Vagina (tissue), 2 donors: ENCODE data around the gene CACNA1S. TPM values are rescaled to one million over a fixed set of nuclear protein-coding genes. Genes with fewer than 3 reads are reported as not detected.

ENCODE experiments used
- DNase-seq, 2 donors: peaks; one replicate each; pipeline ENCODE4 v3.0.0-alpha.2; 2017; ENCODE audit errors: extremely low spot score in 2 of 2
- H3K27ac ChIP-seq: fragments of 200-600 bp; sonication (generic); one replicate; pipeline ENCODE4 v1.5.1; 2019
- H3K27me3 ChIP-seq: fragments of 200-600 bp; sonication (generic); one replicate; pipeline ENCODE4 v1.5.1; 2019
- H3K36me3 ChIP-seq, 2 donors: fragments of 200-600 bp; sonication (generic); one replicate each; pipeline ENCODE4 v1.5.1; 2017 to 2019
- H3K4me1 ChIP-seq: fragments of 200-600 bp; sonication (generic); one replicate; pipeline ENCODE4 v1.5.1; 2019
- H3K4me3 ChIP-seq, 2 donors: fragments of 200-600 bp; sonication (generic); 1 replicate in 1 of 2; 2 replicates in 1 of 2; pipeline ENCODE4 v1.5.1; 2016 to 2019
- H3K9me3 ChIP-seq: fragments of 200-600 bp; sonication (generic); one replicate; pipeline ENCODE4 v1.5.1; 2019
- POLR2A ChIP-seq, 2 donors: fragments of 450-650 bp; IDR thresholded peaks; one replicate each; pipeline ENCODE4 v1.6.1; 2017; ENCODE audit warnings: antibody characterized with exemption in 2 of 2, mild to moderate bottlenecking in 2 of 2, moderate library complexity in 2 of 2
- POLR2AphosphoS5 ChIP-seq, 2 donors: sonication (generic); formaldehyde crosslinking; IDR thresholded peaks; one replicate each; pipeline ENCODE4 v1.9.0; 2017; ENCODE audit warnings: antibody characterized with exemption in 2 of 2, mild to moderate bottlenecking in 2 of 2, low read depth in 1 of 2; ENCODE audit not compliant: insufficient read depth in 1 of 2
- intact Hi-C: fragments of 100-400 bp; cut with DNase I; formaldehyde crosslinking; loops from one replicate; pipeline ENCODE4 v1.15.1; 2023
- total RNA-seq: library from RNA; depleted of rRNA; stranded (reverse); fragments of >200 nt; gene quantifications from one replicate; pipeline ENCODE4 v1.2.3, GENCODE V29; 2016
- TF ChIP-seq, protein P1 (sequence below), 3 experiments: fragments of 450-650 bp in 2 of 3; fragments of 200-600 bp in 1 of 3; sonication (generic) in 1 of 3; IDR thresholded peaks; one replicate each; pipeline ENCODE4 v1.5.1; 2017 to 2019; ENCODE audit warnings: antibody characterized with exemption in 3 of 3, mild to moderate bottlenecking in 2 of 3, moderate library complexity in 2 of 3

CACNA1S gene
- total RNA-seq, 1 donor from 2014 or later = not detected

DNA sequence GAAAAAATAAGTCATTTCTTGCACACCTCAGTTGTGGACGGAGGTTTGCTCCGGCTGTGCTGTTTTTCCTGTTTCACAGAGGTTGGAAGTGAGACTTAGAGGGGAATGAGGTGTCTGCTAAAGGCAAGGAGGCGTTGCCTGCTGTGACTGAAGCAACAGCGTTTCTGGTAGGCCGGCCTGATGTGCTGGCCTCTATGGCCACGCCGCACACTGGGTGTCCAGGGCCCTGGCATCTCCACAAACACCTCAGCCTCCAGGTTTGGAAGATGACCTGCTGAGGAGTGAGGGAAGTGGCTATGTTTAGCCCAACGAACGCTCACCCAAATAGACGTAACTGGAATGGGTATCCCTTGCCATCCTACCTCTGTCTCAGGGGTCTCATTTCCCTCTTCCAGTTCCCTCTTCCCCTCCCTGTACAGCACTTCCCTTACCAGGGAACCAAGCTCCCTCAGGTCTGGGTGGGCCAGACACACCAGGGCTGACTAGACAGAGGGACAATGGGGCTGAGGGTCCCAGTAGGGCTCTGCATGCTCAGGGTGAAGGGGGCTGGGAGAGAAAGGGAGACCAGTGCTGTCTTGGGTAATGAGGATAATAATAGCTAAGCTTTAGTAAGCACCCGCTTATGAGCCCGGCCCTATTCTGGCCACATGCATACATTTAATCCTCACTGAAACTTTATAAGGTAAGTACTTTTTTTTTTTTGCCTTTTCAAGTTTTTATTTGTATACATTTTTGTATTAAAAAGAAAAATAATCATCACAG is 11.9 kb downstream of the CACNA1S start:
- DNase-seq = no peak
- no peak for TF ChIP-seq POLR2AphosphoS5 (IDR thresholded peaks at IDR 0.05; ENCODE audit: insufficient read depth in 1 of 2, low read depth in 1 of 2)
- H3K27ac ChIP-seq = no peak overlapping the region
- no peak overlapping the region for H3K4me3 ChIP-seq
- intact Hi-C loops = no loop called here
- H3K27me3 ChIP-seq = no peaks in the 10 kb centered on the region
- H3K36me3 ChIP-seq = no peaks in the 10 kb centered on the region
- no peaks in the 10 kb centered on the region for H3K9me3 ChIP-seq
- H3K4me1 ChIP-seq = peaks cover 5% of the 10 kb centered on the region

DNA sequence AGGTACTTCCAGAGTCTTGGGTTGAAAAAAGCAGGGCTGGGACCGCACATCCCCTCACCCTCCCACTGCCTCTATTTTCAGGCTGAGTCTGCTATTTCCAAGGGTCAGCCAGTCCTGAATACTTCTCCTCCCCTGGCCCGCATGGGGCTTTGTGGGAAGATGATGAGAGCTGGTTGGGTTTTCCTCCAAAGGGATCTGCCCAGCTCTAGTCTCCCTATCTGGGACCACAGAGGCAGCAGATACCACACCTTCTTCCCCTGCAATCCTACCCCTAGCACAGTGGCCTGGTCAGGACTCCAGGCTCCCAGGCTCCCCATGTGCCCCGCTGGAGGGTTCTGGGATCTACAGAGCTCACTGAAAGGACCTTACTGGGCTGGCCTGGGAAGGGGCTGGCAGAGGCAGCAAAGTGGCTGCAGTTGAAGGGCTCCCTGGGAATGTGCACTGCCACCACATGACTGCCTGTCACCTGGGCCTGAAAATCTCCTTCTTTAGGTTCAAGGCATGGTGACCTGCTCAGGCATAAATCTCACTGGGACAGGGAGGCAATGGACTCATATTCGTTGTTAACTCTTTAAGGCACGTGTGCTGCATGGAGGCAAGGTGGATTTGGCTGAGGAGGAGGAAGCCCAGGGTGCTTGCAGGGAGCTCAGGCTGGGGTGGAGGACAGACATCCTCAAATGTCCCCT is 13.1 kb downstream of the CACNA1S start:
- H3K36me3 ChIP-seq = no peaks in the 10 kb centered on the region
- H3K27ac ChIP-seq = no peak overlapping the region
- H3K27me3 ChIP-seq = no peaks in the 10 kb centered on the region
- DNase-seq = no peak
- H3K4me1 ChIP-seq = peaks cover 5% of the 10 kb centered on the region
- TF ChIP-seq POLR2AphosphoS5 (IDR thresholded peaks at IDR 0.05; ENCODE audit: insufficient read depth in 1 of 2, low read depth in 1 of 2) = no peak
- TF ChIP-seq, protein P1, sequence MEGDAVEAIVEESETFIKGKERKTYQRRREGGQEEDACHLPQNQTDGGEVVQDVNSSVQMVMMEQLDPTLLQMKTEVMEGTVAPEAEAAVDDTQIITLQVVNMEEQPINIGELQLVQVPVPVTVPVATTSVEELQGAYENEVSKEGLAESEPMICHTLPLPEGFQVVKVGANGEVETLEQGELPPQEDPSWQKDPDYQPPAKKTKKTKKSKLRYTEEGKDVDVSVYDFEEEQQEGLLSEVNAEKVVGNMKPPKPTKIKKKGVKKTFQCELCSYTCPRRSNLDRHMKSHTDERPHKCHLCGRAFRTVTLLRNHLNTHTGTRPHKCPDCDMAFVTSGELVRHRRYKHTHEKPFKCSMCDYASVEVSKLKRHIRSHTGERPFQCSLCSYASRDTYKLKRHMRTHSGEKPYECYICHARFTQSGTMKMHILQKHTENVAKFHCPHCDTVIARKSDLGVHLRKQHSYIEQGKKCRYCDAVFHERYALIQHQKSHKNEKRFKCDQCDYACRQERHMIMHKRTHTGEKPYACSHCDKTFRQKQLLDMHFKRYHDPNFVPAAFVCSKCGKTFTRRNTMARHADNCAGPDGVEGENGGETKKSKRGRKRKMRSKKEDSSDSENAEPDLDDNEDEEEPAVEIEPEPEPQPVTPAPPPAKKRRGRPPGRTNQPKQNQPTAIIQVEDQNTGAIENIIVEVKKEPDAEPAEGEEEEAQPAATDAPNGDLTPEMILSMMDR (IDR thresholded peaks at IDR 0.05) = no peak
- no peak for TF ChIP-seq POLR2A (IDR thresholded peaks at IDR 0.05)
- no peak overlapping the region for H3K4me3 ChIP-seq
- intact Hi-C loops = no loop called here
- no peaks in the 10 kb centered on the region for H3K9me3 ChIP-seq

DNA sequence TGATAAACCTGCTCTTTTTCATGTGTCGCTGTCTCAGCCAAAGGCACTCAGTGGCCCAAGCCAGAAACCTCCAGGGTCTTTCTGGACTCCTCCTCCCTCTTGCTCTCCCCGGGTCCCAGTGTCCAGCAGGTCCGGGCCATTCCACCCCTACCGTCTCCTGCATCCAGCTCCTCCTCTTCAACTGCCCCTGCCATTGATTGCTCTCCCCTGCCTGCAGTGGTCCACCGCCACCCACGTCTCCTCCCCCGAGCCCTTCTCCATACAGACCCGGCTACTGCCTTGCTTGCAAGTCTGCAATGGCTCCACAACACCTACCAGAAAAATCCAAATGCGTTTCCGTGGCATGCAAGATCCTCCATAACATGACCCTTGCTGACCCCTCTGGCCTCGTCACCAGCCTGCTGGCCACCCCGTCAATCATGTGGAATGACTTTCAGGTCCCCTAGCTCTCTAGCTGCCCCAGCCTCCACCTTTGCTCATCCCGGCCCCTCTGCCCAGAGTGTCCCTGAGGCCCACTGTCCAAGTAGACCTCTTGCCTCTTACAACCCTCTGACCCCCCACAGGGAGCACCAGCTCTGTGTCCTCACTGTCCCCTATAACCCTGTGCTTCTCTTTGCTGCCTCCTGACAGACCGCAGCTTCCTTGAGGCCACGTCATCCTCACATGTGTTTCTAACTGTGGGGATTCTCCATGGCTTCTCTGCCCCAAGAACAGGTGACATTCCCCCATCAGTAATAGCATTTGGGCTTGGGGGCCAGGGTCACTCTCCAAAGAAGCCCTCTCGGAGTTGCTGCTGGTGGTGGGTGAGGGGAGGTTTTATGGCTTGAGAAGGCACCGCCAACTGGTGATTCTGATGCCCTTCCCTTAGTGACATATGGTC is 15.0 kb downstream of the CACNA1S start:
- H3K27me3 ChIP-seq = no peaks in the 10 kb centered on the region
- DNase-seq = no peak
- intact Hi-C loops = no loop called here
- H3K27ac ChIP-seq = no peak overlapping the region
- H3K36me3 ChIP-seq = no peaks in the 10 kb centered on the region
- H3K4me1 ChIP-seq = no peaks in the 10 kb centered on the region
- H3K9me3 ChIP-seq = no peaks in the 10 kb centered on the region
- H3K4me3 ChIP-seq = no peak overlapping the region
- TF ChIP-seq POLR2A (IDR thresholded peaks at IDR 0.05) (no peak), POLR2AphosphoS5 (IDR thresholded peaks at IDR 0.05; ENCODE audit: insufficient read depth in 1 of 2, low read depth in 1 of 2) (no peak)
- TF ChIP-seq, protein P1 (IDR thresholded peaks at IDR 0.05) = no peak

DNA sequence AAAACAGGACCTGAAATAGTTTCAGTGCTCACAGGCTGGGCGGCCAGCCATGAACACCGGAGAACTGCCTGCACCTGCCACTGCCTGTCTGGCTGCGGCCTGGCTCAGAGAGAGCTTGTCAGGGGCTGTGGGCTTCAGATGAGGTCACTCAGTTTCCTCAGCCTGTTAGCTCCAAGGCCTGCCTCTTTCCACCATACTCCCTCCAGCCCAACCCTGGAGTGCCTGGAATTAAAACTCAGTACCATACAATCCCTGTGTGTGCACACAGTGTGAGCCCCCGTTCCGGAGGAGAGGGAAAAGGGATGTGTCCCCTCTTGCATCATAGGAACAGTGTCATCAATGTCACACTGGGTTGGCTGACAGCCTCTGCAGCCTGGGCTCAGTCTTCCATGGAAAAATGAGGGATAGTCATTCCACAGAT is 16.2 kb downstream of the CACNA1S start:
- DNase-seq = no peak
- TF ChIP-seq, protein P1 (IDR thresholded peaks at IDR 0.05) = no peak
- TF ChIP-seq POLR2A (IDR thresholded peaks at IDR 0.05) = no peak
- no peak for TF ChIP-seq POLR2AphosphoS5 (IDR thresholded peaks at IDR 0.05; ENCODE audit: insufficient read depth in 1 of 2, low read depth in 1 of 2)
- Histone ChIP-seq H3K27ac (no peak overlapping the region), H3K36me3 (no peaks in the 10 kb centered on the region), H3K4me1 (no peaks in the 10 kb centered on the region), H3K4me3 (no peak overlapping the region), H3K27me3 (no peaks in the 10 kb centered on the region), H3K9me3 (no peaks in the 10 kb centered on the region)
- intact Hi-C loops = no loop called here

DNA sequence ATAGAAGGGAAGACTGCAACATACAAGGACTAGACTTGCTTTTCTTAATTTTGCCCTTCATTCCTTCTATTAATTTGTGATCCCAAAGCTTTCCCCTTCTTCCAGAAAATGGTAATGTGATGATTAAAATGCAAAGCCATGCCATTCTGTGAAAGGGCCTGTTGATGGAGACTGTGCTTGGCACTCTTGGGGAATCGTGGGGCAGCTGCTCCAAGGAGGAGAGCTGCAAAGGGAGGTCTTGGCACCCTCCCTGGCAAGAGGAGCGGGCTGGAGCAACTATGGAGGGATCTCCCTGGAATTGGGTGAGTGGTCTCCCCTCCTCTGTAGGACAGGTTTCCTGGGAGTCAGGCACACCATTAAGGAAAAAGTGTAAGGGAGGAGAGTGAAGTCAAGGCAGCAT is 16.6 kb downstream of the CACNA1S start:
- Histone ChIP-seq H3K36me3 (no peaks in the 10 kb centered on the region), H3K4me1 (no peaks in the 10 kb centered on the region), H3K9me3 (no peaks in the 10 kb centered on the region), H3K27ac (no peak overlapping the region), H3K27me3 (no peaks in the 10 kb centered on the region), H3K4me3 (no peak overlapping the region)
- DNase-seq = no peak
- TF ChIP-seq, protein P1 (IDR thresholded peaks at IDR 0.05) = no peak
- no peak for TF ChIP-seq POLR2AphosphoS5 (IDR thresholded peaks at IDR 0.05; ENCODE audit: insufficient read depth in 1 of 2, low read depth in 1 of 2)
- TF ChIP-seq POLR2A (IDR thresholded peaks at IDR 0.05) = no peak
- intact Hi-C loops = no loop called here
